B cell (primary cell): ENCODE measurements around the gene METTL9. TPM values are rescaled to one million over a fixed set of nuclear protein-coding genes. Genes with fewer than 3 reads are reported as not detected.
A peak's percentile ranks its signal among the peaks of the same experiment; 100 is the strongest.

ENCODE experiments used
- ATAC-seq: fragments of 200-7000 bp; cut with Tn5 transposase; one replicate; pipeline ENCODE4 v1.10.0; 2021; ENCODE audit warnings: low read depth, mild to moderate bottlenecking, moderate number of reproducible peaks, moderate library complexity
- CTCF ChIA-PET: fragments of 350-600 bp; sonication (Branson Sonifier 250); formaldehyde crosslinking; loops from one replicate; lab custom pipeline; 2021; ENCODE audit warnings: antibody characterized with exemption, inconsistent platforms; lab: Charles Lee
- POLR2A ChIA-PET: fragments of 350-600 bp; sonication (Branson Sonifier 250); formaldehyde crosslinking; loops from one replicate; lab custom pipeline; 2021; ENCODE audit warnings: antibody characterized with exemption; lab: Charles Lee
- DNase-seq: peaks from one replicate; pipeline ENCODE4 v3.0.0; 2013
- H2AFZ ChIP-seq: 2 replicates; pipeline ENCODE4 v1.6.1; 2012; ENCODE audit warnings: mild to moderate bottlenecking, low read depth, low read length; ENCODE audit not compliant: insufficient read depth, poor library complexity, severe bottlenecking
- H3K27ac ChIP-seq, 2 donors: 1 replicate in 1 of 2; 2 replicates in 1 of 2; pipeline ENCODE4 v1.5.1; 2012 to 2013; ENCODE audit warnings: low read length in 2 of 2, mild to moderate bottlenecking in 2 of 2, moderate library complexity in 1 of 2
- H3K27me3 ChIP-seq, 4 experiments: fragments of 200-600 bp in 1 of 4; sonication (generic) in 1 of 4; replicated peaks in 1 of 4; 1 replicate in 2 of 4; 2 replicates in 2 of 4; pipeline versions ENCODE4 v1.6.1 to v1.7.0; 2013 to 2016; ENCODE audit warnings: low read length in 3 of 4, mild to moderate bottlenecking in 2 of 4, mixed read lengths in 1 of 4, moderate library complexity in 1 of 4; ENCODE audit not compliant: insufficient read depth in 4 of 4, control insufficient read depth in 3 of 4; ENCODE audit errors: control extremely low read depth in 1 of 4
- H3K36me3 ChIP-seq, 2 experiments: replicated peaks in 1 of 2; 1 replicate in 1 of 2; 2 replicates in 1 of 2; pipeline versions ENCODE4 v1.6.1 to v1.7.1; 2013; ENCODE audit warnings: low read length in 1 of 2; ENCODE audit not compliant: insufficient read depth in 2 of 2, control insufficient read depth in 1 of 2; ENCODE audit errors: control extremely low read depth in 1 of 2, extremely low read depth in 1 of 2
- H3K4me1 ChIP-seq, 2 donors: fragments of 200-600 bp in 1 of 2; sonication (generic) in 1 of 2; 1 replicate in 1 of 2; 2 replicates in 1 of 2; pipeline versions ENCODE4 v1.5.1 to v1.6.1; 2013 to 2017; ENCODE audit warnings: low read length in 2 of 2; ENCODE audit not compliant: control insufficient read depth in 2 of 2, insufficient read depth in 2 of 2
- H3K4me2 ChIP-seq: replicated peaks from 2 replicates; pipeline ENCODE3; 2012; ENCODE audit warnings: mild to moderate bottlenecking, low read depth, low read length; ENCODE audit not compliant: poor library complexity, severe bottlenecking
- H3K4me3 ChIP-seq, 5 experiments: fragments of 200-600 bp in 1 of 5; sonication (generic) in 1 of 5; 1 replicate in 3 of 5; 2 replicates in 2 of 5; pipeline versions ENCODE4 v1.5.1 to v1.7.0; 2011 to 2016; ENCODE audit warnings: low read length in 4 of 5, mild to moderate bottlenecking in 4 of 5, low read depth in 2 of 5, control low read depth in 1 of 5, moderate library complexity in 1 of 5; ENCODE audit not compliant: insufficient read depth in 1 of 5; ENCODE audit errors: control extremely low read depth in 1 of 5, extremely low read depth in 1 of 5
- H3K79me2 ChIP-seq: fragments of 200-600 bp; sonication (generic); one replicate; pipeline ENCODE4 v1.6.0; 2016; ENCODE audit warnings: low read length; ENCODE audit not compliant: control insufficient read depth, insufficient read depth
- H3K9ac ChIP-seq: fragments of 200-600 bp; sonication (generic); 2 replicates; pipeline ENCODE4 v1.6.1; 2017; ENCODE audit warnings: mild to moderate bottlenecking, low read length, moderate library complexity
- H3K9me3 ChIP-seq, 3 donors: one replicate each; pipeline versions ENCODE4 v1.6.1 to v1.7.1; 2013; ENCODE audit warnings: low read length in 2 of 3; ENCODE audit not compliant: control insufficient read depth in 2 of 3, insufficient read depth in 1 of 3; ENCODE audit errors: control extremely low read depth in 1 of 3
- H4K20me1 ChIP-seq: 2 replicates; pipeline ENCODE4 v1.6.0; 2012; ENCODE audit warnings: mild to moderate bottlenecking, low read length; ENCODE audit not compliant: insufficient read depth, control insufficient read depth, poor library complexity, severe bottlenecking
- H3K27ac Mint-ChIP-seq: one replicate; pipeline ENCODE4 v1.8.0; 2021; ENCODE audit warnings: mixed read lengths
- H3K27me3 Mint-ChIP-seq: one replicate; pipeline ENCODE4 v1.8.0; 2021; ENCODE audit warnings: mixed read lengths
- H3K4me1 Mint-ChIP-seq: one replicate; pipeline ENCODE4 v1.8.0; 2021; ENCODE audit warnings: mixed read lengths
- H3K4me3 Mint-ChIP-seq: one replicate; pipeline ENCODE4 v1.8.0; 2021; ENCODE audit warnings: mixed read lengths
- H3K9me3 Mint-ChIP-seq: one replicate; pipeline ENCODE4 v1.8.0; 2022; ENCODE audit warnings: mixed read lengths; ENCODE audit not compliant: insufficient read depth
- EZH2 ChIP-seq: IDR thresholded peaks from 2 replicates; pipeline ENCODE4 v1.6.1; 2012; ENCODE audit warnings: borderline replicate concordance, low read depth, mild to moderate bottlenecking, moderate library complexity, low read length; ENCODE audit not compliant: insufficient read depth, poor library complexity, severe bottlenecking
- WGBS: methylation state at CpG from one replicate; pipeline ENCODE4 v1.1.5; 2013; ENCODE audit warnings: missing lambda C conversion rate; ENCODE audit not compliant: insufficient coverage; 5-methylcytosine and 5-hydroxymethylcytosine counted together
- intact Hi-C: fragments of 100-400 bp; cut with micrococcal nuclease; formaldehyde crosslinking; loops from one replicate; pipeline ENCODE4 v1.10.0; 2022
- polyA plus RNA-seq: library from polyadenylated mRNA; depleted of rRNA; stranded (reverse); fragments of >200 nt; gene quantifications from 2 replicates; pipeline ENCODE4 v1.2.3, GENCODE V29; 2012
- total RNA-seq, 2 donors: library from RNA; stranded (reverse); fragments of 120-200 nt in 1 of 2; gene quantifications; 1 replicate in 1 of 2; 2 replicates in 1 of 2; pipeline versions ENCODE4 v1.2.3 to v1.2.4, GENCODE V29; 2013 to 2022
- TF ChIP-seq, protein P1 (sequence below): fragments of 200-600 bp; IDR thresholded peaks from one replicate; pipeline ENCODE4 v1.8.0; 2022; ENCODE audit warnings: antibody characterized with exemption, mild to moderate bottlenecking

METTL9 gene
- total and polyA plus RNA-seq, 2 donors (not counting 1 experiment from before 2014, with no cell fraction given) = 34.0 to 57.7 TPM

DNA sequence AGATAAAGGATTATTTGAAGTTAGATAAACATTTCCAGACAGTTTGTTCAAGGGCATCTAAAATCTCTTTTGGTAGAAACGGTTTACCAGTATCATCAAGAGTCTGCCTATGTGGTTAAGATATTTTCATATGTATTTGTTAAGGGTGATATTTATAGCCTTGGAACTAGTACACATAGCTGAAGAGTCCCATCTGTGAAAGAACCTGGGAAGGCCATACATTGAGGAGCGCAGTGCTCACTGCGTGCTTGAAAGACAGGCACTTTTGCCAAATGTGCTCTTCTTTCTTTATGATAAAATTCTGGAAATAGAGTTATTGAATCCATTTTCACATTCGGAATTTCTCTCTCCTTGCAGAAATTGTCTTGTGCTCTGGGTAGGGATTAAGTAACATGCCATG lies 45.3 kb downstream of the METTL9 start:
- Mint-ChIP-seq H3K4me1 (peaks cover 59% of the 10 kb centered on the region), H3K9me3 (no peaks in the 10 kb centered on the region), H3K27ac (peak overlapping the region; percentile 89), H3K27me3 (no peaks in the 10 kb centered on the region), H3K4me3 (peak overlapping the region; percentile 67)
- H3K4me2 ChIP-seq = peak overlapping the region; percentile 65
- no peaks in the 10 kb centered on the region for H3K9me3 ChIP-seq
- peak overlapping the region; percentile 68 for H3K9ac ChIP-seq
- CTCF ChIA-PET = interaction anchor here (6.7 to 10.2 kb wide), 2 partner anchors 12 to 63 kb away, joined by 52 to 159 read pairs; no protein-coding TSS in a partner anchor
- H3K27me3 ChIP-seq = no peaks in the 10 kb centered on the region
- peak overlapping the region; percentile 83 to 92 for H3K27ac ChIP-seq
- DNase-seq = no peak
- H2AFZ ChIP-seq = peak overlapping the region; percentile 64
- peaks cover 13% of the 10 kb centered on the region for H3K79me2 ChIP-seq
- peaks cover 57 to 67% of the 10 kb centered on the region in 2 donors for H3K4me1 ChIP-seq
- H3K36me3 ChIP-seq = peaks cover 0 to 3% of the 10 kb centered on the region in 2 experiments
- peak overlapping the region in 4 of 5 experiments; percentile 42 to 61 (median 51) for H3K4me3 ChIP-seq
- intact Hi-C loops = loop anchor here (1.0 to 10.0 kb wide), 4 partner anchors 13 to 1790 kb away; partner anchors contain the start of gene UQCRC2
- no peaks in the 10 kb centered on the region for H4K20me1 ChIP-seq
- WGBS = 60% methylated on average over 2 of the region's 4 CpGs
- POLR2A ChIA-PET = interaction anchor here (0.5 to 1.6 kb wide), 2 partner anchors 14 to 547 kb away, joined by 3 read pairs; no protein-coding TSS in a partner anchor
- TF ChIP-seq, protein P1, sequence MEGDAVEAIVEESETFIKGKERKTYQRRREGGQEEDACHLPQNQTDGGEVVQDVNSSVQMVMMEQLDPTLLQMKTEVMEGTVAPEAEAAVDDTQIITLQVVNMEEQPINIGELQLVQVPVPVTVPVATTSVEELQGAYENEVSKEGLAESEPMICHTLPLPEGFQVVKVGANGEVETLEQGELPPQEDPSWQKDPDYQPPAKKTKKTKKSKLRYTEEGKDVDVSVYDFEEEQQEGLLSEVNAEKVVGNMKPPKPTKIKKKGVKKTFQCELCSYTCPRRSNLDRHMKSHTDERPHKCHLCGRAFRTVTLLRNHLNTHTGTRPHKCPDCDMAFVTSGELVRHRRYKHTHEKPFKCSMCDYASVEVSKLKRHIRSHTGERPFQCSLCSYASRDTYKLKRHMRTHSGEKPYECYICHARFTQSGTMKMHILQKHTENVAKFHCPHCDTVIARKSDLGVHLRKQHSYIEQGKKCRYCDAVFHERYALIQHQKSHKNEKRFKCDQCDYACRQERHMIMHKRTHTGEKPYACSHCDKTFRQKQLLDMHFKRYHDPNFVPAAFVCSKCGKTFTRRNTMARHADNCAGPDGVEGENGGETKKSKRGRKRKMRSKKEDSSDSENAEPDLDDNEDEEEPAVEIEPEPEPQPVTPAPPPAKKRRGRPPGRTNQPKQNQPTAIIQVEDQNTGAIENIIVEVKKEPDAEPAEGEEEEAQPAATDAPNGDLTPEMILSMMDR = no peak
- TF ChIP-seq EZH2 = no peak
- ATAC-seq = no peak

DNA sequence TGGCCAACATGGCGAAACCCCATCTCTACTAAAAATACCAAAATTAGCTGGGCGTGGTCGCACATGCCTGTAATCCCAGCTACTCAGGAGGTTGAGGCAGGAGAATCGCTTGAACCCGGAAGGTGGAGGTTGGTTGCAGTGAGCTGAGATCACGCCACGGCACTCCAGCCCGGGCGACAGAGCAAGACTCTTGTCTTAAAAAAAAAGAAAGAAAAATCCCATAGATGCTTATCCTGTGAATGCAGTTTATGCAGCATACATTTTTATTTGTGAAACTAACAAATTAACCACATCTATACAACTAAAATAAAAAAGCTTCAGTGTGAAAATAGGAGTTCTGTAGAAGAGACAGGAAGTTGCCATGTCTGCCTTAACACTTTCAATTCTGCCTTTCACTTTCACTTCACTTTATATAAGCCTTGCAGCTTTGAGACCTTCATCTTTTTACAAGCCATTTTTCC lies 45.9 kb downstream of the METTL9 start:
- Histone ChIP-seq H3K4me2 (peak overlapping the region; percentile 65), H3K79me2 (peaks cover 13% of the 10 kb centered on the region), H3K27me3 (no peaks in the 10 kb centered on the region), H3K36me3 (peaks cover 0 to 3% of the 10 kb centered on the region in 2 experiments), H3K27ac (peak overlapping the region; percentile 83 to 92), H4K20me1 (no peaks in the 10 kb centered on the region), H2AFZ (peak overlapping the region; percentile 64), H3K9me3 (no peaks in the 10 kb centered on the region), H3K4me3 (peak overlapping the region; percentile 42 to 61 (median 44)), H3K9ac (peak overlapping the region; percentile 68), H3K4me1 (peaks cover 63 to 73% of the 10 kb centered on the region in 2 donors)
- Mint-ChIP-seq H3K27me3 (no peaks in the 10 kb centered on the region), H3K4me3 (peak overlapping the region; percentile 67), H3K4me1 (peaks cover 63% of the 10 kb centered on the region), H3K9me3 (no peaks in the 10 kb centered on the region), H3K27ac (peak overlapping the region; percentile 89)
- CTCF ChIA-PET = interaction anchor here (0.9 to 10.2 kb wide), 11 partner anchors 12 to 65 kb away, joined by 3 to 159 read pairs (median 3); partner anchors contain the start of gene OTOA
- DNase-seq (peak; percentile 76), ATAC-seq (peak; percentile 48)
- 4% methylated on average over 4 of the region's 9 CpGs for WGBS
- intact Hi-C loops = loop anchor here (1.0 to 10.0 kb wide), 4 partner anchors 12 to 1790 kb away; partner anchors contain the start of gene UQCRC2
- POLR2A ChIA-PET = interaction anchor here (0.9 to 1.6 kb wide), 3 partner anchors 9 to 13 kb away, joined by 3 to 4 read pairs (median 4); no protein-coding TSS in a partner anchor
- no peak for TF ChIP-seq EZH2
